ENCODE measurements around the gene GPR152.
"Not testable (repeated sequence)": the region's sequence is repeated elsewhere in the genome, so short reads cannot be mapped to it uniquely, and the experiment has no call there.

Gene GPR152

GRCh38 chr11:67431346-67432249, 20.9 kb downstream of the GPR152 start:
- in situ Hi-C loops (cut with MboI; ENCODE audit: low pct_unique_long_range_greater_than_20kb, low sequenced_read_pairs) = no loop called here
- no peak for DNase-seq

DNA sequence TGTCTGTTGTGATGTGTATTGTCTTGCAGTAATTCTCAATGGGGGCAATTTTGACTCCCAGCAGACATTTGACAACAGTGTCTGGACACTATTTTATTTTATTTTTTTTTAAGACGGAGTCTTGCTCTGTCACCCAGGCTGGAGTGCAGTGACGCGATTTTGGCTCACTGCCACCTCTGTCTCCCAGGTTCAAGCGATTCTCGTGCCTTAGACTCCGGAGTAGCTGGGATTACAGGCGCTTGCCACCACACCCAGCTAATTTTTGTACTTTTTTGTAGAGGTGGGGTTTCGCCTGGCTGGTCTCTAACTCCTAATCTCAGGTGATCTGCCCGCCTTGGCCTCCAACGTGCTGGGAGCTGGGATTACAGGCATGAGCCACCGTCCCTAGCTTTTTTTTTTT, 22.8 kb downstream of the GPR152 start:
- in situ Hi-C loops (cut with MboI; ENCODE audit: low pct_unique_long_range_greater_than_20kb, low sequenced_read_pairs) = no loop called here
- no peak for DNase-seq

- no peak for DNase-seq
- in situ Hi-C loops (cut with MboI; ENCODE audit: low pct_unique_long_range_greater_than_20kb, low sequenced_read_pairs) = no loop called here
Measured at GRCh38 chr11:67429038-67429668, 23.4 kb downstream of the GPR152 start.

GRCh38 chr11:67428052-67429001, 24.2 kb downstream of the GPR152 start, which contains the start of gene RPS6KB2:
TSS of gene RPS6KB2 (plus strand) at chr11:67428494. CDS start at chr11:67428546, 52 bp downstream.
- in situ Hi-C loops (cut with MboI; ENCODE audit: low pct_unique_long_range_greater_than_20kb, low sequenced_read_pairs) = no loop called here

GRCh38 chr11:67427364-67427859, 25.1 kb downstream of the GPR152 start:
- in situ Hi-C loops (cut with MboI; ENCODE audit: low pct_unique_long_range_greater_than_20kb, low sequenced_read_pairs); DNase-seq: not testable (repeated sequence)

More at GRCh38 chr11:67428052-67429001, 24.2 kb downstream of the GPR152 start, which contains the start of gene RPS6KB2:
- DNase-seq = peak; percentile 98

- in situ Hi-C loops (cut with MboI; ENCODE audit: low pct_unique_long_range_greater_than_20kb, low sequenced_read_pairs) = no loop called here
- DNase-seq = no peak
Measured at GRCh38 chr11:67423891-67424613, 28.5 kb downstream of the GPR152 start.

GRCh38 chr11:67423466-67423865, 29.1 kb downstream of the GPR152 start:
- DNase-seq = no peak
- in situ Hi-C loops (cut with MboI; ENCODE audit: low pct_unique_long_range_greater_than_20kb, low sequenced_read_pairs) = no loop called here

- no peak for DNase-seq
- in situ Hi-C loops (cut with MboI; ENCODE audit: low pct_unique_long_range_greater_than_20kb, low sequenced_read_pairs) = no loop called here
Measured at GRCh38 chr11:67422891-67423290, 29.6 kb downstream of the GPR152 start.

DNA sequence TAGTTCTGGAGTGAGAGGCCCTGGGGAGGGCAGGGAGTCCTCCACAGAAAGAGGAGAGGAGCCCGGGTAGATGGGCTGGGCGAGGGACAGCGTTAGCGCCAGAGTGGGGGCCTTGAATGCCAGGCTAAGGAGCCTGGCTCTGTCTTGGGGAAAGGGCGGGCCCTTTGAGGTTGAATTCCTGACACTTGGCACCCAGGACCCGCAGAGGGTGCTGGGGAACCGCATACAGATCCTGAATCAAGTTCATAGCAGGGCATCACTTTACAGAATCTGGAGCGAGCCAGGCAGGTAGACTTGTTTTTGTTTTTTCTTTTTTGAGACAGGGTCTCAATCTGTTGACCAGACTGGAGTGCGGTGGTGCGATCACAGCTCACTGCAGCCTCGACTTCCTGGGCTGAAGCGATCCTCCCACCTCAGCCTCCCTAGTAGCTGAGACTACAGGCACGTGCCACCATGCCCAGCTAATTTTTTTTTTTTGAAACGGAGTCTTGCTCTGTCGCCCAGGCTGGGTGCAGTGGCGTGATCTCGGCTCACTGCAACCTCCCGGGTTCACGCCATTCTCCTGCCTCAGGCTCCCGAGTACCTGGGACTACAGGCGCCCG, 31.0 kb downstream of the GPR152 start:
- no peak for DNase-seq
- in situ Hi-C loops (cut with MboI; ENCODE audit: low pct_unique_long_range_greater_than_20kb, low sequenced_read_pairs) = no loop called here

DNA sequence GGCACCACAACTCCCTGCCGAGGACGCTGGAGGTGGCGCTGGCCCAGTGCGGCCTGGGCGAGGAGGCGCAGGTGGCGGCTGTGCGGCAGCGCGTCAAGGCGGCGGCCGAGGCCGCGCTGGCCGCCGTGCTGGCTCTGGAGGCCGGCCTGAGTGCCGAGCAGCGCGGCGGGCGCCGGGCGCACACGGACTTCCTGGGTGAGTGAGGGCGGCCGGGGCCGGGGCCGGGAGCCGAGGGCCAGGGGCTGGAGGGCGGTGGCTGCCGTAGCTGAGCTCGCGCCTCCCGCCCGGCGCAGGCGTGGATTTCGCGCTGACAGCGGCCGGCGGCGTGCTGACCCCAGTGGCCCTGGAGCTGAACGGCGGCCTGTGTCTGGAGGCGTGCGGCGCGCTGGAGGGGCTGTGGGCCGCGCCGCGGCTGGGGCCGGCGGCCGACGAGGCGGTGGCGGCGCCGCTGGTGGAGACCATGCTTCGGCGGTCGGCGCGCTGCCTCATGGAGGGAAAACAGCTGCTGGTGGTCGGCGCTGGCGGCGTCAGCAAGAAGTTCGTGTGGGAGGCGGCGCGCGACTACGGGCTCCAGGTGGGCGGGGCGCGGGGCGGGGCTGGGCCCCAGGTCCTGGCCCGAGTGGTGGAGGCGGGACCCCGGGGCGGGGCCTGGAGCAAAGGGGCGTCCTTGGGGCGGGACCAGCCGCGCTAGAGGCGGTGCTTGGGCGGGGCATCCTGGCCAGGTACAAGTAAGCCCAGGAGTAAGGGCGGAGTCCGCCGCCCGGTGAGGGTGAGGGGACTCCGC, 31.7 kb downstream of the GPR152 start:
- in situ Hi-C loops (cut with MboI; ENCODE audit: low pct_unique_long_range_greater_than_20kb, low sequenced_read_pairs) = no loop called here
- peak; percentile 92 for DNase-seq

DNA sequence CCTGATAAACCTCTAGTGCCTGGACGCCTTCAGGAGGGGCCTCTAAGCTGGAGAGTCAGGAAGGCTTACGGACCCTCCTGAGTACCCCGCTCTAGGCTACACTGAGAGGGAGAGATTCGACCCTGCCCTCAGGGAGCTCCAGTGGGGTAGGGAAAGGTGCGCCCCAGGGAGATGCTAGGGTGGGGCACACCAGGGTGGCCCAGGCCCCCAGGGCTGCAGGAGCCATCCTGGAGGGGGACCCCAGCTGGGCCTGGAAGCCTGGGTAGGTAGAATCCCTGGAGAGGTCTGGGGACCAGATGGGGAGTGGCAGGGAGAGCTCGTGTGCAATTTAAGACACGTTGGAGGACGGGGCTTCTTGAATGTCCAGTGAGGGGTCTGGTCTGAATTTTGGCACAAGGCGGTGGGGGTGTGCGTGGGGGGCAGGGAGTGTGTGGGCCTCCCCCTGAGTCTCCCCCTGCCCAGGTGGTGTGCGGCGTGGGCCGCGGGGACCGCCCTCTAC, 32.3 kb downstream of the GPR152 start:
- in situ Hi-C loops (cut with MboI; ENCODE audit: low pct_unique_long_range_greater_than_20kb, low sequenced_read_pairs) = no loop called here

DNA sequence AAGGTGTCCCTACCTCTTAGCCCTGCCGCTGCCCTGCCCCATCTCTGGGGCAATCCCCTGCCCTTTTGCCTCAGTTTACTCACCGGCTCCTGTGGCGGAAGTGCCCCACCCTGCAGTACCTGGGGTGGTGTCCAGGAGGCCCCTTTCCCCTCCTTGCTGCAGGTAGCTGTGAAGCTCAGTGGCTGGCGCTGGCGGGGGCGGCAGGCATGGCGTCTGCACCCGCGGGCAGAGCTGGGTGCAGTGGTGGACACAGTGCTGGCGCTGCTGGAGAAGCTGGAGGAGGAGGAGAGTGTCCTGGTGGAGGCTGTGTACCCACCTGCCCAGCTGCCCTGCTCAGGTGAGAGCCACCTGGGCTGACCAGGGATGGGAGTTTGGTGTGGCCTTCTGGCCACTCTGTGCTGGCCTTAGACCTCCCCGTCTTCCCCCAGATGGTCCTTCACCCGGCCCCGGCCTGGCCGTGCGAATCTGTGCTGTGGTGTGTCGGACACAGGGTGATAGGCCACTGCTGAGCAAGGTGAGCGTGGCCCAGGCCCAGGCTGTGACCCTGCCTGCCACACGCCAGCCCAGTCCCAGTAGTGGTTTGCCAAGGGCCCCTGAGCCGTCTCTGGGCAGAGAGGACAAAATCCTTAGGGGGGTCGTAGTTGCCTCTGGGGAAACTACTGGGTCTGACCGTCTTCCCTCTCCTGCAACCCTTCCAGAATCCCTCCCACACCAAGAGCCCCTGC, 33.0 kb downstream of the GPR152 start:
- in situ Hi-C loops (cut with MboI; ENCODE audit: low pct_unique_long_range_greater_than_20kb, low sequenced_read_pairs) = no loop called here
- no peak for DNase-seq

More for the DNA sequence above, 32.3 kb downstream of the GPR152 start:
- DNase-seq = no peak

DNA sequence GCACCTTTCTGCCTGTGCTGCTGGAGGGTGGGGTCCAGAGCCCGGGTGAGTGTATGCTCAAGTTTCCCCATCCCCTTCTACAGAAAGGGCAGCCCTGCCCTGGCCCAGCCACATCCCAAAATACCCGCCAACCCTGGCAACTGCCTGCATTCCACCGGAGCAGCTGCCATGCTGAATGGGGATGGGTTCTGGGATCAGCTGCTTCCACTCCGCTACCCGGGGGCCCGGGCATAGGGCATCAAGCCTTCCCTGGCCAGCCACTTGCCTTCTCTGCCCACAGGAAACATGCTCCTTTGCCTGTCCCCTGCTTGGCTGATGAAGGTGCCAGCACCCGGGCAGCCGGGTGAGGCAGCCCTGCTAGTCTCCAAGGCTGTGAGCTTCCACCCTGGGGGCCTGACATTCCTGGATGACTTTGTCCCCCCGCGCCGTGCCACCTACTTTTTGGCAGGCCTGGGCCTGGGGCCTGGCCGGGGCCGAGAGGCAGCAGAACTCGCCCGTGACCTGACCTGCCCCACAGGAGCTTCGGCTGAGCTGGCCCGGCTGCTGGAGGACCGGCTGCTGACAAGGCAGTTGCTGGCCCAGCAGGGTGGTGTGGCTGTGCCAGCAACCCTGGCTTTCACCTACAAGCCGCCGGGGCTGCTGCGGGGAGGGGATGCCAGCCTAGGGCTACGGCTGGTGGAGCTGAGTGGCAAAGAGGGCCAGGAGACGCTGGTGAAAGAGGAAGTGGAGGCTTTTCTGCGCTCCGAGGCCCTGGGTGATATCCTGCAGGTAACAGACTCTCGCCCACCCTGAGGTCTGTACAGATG, 33.9 kb downstream of the GPR152 start:
- DNase-seq = peak; percentile 30
- in situ Hi-C loops (cut with MboI; ENCODE audit: low pct_unique_long_range_greater_than_20kb, low sequenced_read_pairs) = no loop called here

- no peak for DNase-seq
- in situ Hi-C loops (cut with MboI; ENCODE audit: low pct_unique_long_range_greater_than_20kb, low sequenced_read_pairs) = no loop called here
Measured at GRCh38 chr11:67417425-67417824, 35.1 kb downstream of the GPR152 start.

GRCh38 chr11:67416416-67417335, 35.9 kb downstream of the GPR152 start:
- DNase-seq = peak; percentile 43

More at GRCh38 chr11:67416416-67417335, 35.9 kb downstream of the GPR152 start:
- in situ Hi-C loops (cut with MboI; ENCODE audit: low pct_unique_long_range_greater_than_20kb, low sequenced_read_pairs) = no loop called here
